ENCODE data around the gene RPLP2.

GRCh38 chr11:859394-860131, 49.8 kb downstream of the RPLP2 start:
- no peak for TF ChIP-seq CTCF (IDR thresholded peaks at IDR 0.05; ENCODE audit: insufficient read depth, low read length)
- no peak for TF ChIP-seq POLR2AphosphoS5 (IDR thresholded peaks at IDR 0.05; ENCODE audit: low read depth)
- no peak for TF ChIP-seq REST (IDR thresholded peaks at IDR 0.05; ENCODE audit: insufficient replicate concordance, low read depth)
- TF ChIP-seq GABPA (IDR thresholded peaks at IDR 0.05; ENCODE audit: low read depth) = no peak
- no peak for TF ChIP-seq SPI1 (IDR thresholded peaks at IDR 0.05; ENCODE audit: borderline replicate concordance, low read depth)

Data from HL-60 (cell line).